Smooth muscle cell (in vitro differentiated cells): ENCODE data around the gene BTD. TPM values are rescaled to one million over a fixed set of nuclear protein-coding genes. Genes with fewer than 3 reads are reported as not detected.

Source experiments
- DNase-seq: peaks from one replicate; lab custom pipeline; 2025; ENCODE audit not compliant: unreplicated experiment; lab: John Stamatoyannopoulos, UW
- H2AFZ ChIP-seq: fragments of 200-600 bp; sonication (generic); 2 replicates; pipeline ENCODE4 v1.6.0; 2016; ENCODE audit warnings: antibody characterized with exemption, low read depth, mild to moderate bottlenecking
- H3F3A ChIP-seq: fragments of 200-600 bp; sonication (generic); 2 replicates; pipeline ENCODE4 v1.6.0; 2017; ENCODE audit warnings: antibody characterized with exemption, low read depth
- H3K27ac ChIP-seq: fragments of 200-600 bp; sonication (generic); 2 replicates; pipeline ENCODE4 v1.5.1; 2016; ENCODE audit warnings: low read depth, mild to moderate bottlenecking
- H3K27me3 ChIP-seq: fragments of 200-600 bp; sonication (generic); 2 replicates; pipeline ENCODE4 v1.6.1; 2016; ENCODE audit warnings: low read depth, mild to moderate bottlenecking
- H3K36me3 ChIP-seq: fragments of 200-600 bp; sonication (generic); 2 replicates; pipeline ENCODE4 v1.5.1; 2016; ENCODE audit warnings: low read depth
- H3K4me1 ChIP-seq: fragments of 200-600 bp; sonication (generic); 2 replicates; pipeline ENCODE4 v1.5.1; 2016; ENCODE audit warnings: low read depth
- H3K4me2 ChIP-seq: fragments of 200-600 bp; sonication (generic); 2 replicates; pipeline ENCODE4 v1.6.0; 2016; ENCODE audit warnings: mild to moderate bottlenecking
- H3K4me3 ChIP-seq: fragments of 200-600 bp; sonication (generic); 2 replicates; pipeline ENCODE4 v1.5.1; 2016; ENCODE audit warnings: mild to moderate bottlenecking
- H3K79me2 ChIP-seq: fragments of 200-600 bp; sonication (generic); 2 replicates; pipeline ENCODE4 v1.6.0; 2016; ENCODE audit warnings: low read depth, mild to moderate bottlenecking
- H3K9ac ChIP-seq: fragments of 200-600 bp; sonication (generic); 2 replicates; pipeline ENCODE4 v1.6.0; 2016; ENCODE audit warnings: low read depth
- H3K9me3 ChIP-seq: fragments of 200-600 bp; sonication (generic); replicated peaks from 2 replicates; pipeline ENCODE4 v1.5.1; 2016; ENCODE audit warnings: low read depth
- H4K20me1 ChIP-seq: fragments of 200-600 bp; sonication (generic); 2 replicates; pipeline ENCODE4 v1.6.0; 2016; ENCODE audit warnings: low read depth
- CTCF ChIP-seq: fragments of 200-600 bp; sonication (generic); IDR thresholded peaks from 2 replicates; pipeline ENCODE4 v1.5.1; 2017; ENCODE audit warnings: borderline replicate concordance, mild to moderate bottlenecking, antibody characterized with exemption; ENCODE audit not compliant: insufficient read depth, poor library complexity, severe bottlenecking
- WGBS: methylation state at CpG from one replicate; pipeline ENCODE4 v1.1.7; 2016; ENCODE audit warnings: low lambda C conversion rate; 5-methylcytosine and 5-hydroxymethylcytosine counted together
- polyA plus RNA-seq: library from polyadenylated mRNA; unstranded; fragments of >200 nt; fragmentation: Nextera tagmentation; extraction: Ambion mirVana; gene quantifications from 2 replicates; pipeline ENCODE4 v1.2.1, GENCODE V29; 2016
- total RNA-seq: library from RNA; depleted of rRNA; stranded (reverse); fragments of >200 nt; gene quantifications from 2 replicates; pipeline ENCODE4 v1.2.3, GENCODE V29; 2014

Gene BTD
- total and polyA plus RNA-seq, 2 experiments from 2014 or later: 20.9 to 23.6 TPM

GRCh38 chr3:15665510-15666150 lies 64.1 kb downstream of the BTD start:
- H3K79me2 ChIP-seq: no peaks in the 10 kb centered on the region
- no peak for DNase-seq
- 96% methylated on average over 5 of the region's 5 CpGs for WGBS
- H2AFZ ChIP-seq: no peak overlapping the region
- H3K9me3 ChIP-seq: no peaks in the 10 kb centered on the region
- peaks cover 7% of the 10 kb centered on the region for H3K36me3 ChIP-seq
- no peak overlapping the region for H3K4me2 ChIP-seq
- no peak overlapping the region for H3K27ac ChIP-seq
- H3K9ac ChIP-seq: no peak overlapping the region
- no peaks in the 10 kb centered on the region for H3K4me1 ChIP-seq
- H4K20me1 ChIP-seq: no peaks in the 10 kb centered on the region
- TF ChIP-seq CTCF: no peak
- H3F3A ChIP-seq: peaks cover 2% of the 10 kb centered on the region
- no peak overlapping the region for H3K4me3 ChIP-seq
- no peaks in the 10 kb centered on the region for H3K27me3 ChIP-seq

GRCh38 chr3:15666277-15666676 lies 64.7 kb downstream of the BTD start:
- Histone ChIP-seq H3K27ac (no peak overlapping the region), H4K20me1 (no peaks in the 10 kb centered on the region), H3K27me3 (no peaks in the 10 kb centered on the region), H3K4me1 (no peaks in the 10 kb centered on the region), H3K79me2 (no peaks in the 10 kb centered on the region), H3K36me3 (peaks cover 7% of the 10 kb centered on the region), H3F3A (no peaks in the 10 kb centered on the region), H3K9ac (no peak overlapping the region), H2AFZ (no peak overlapping the region), H3K9me3 (no peaks in the 10 kb centered on the region), H3K4me3 (no peak overlapping the region), H3K4me2 (no peak overlapping the region)
- WGBS: 96% methylated on average over 5 of the region's 5 CpGs
- no peak for DNase-seq
- no peak for TF ChIP-seq CTCF

GRCh38 chr3:15667484-15667883 lies 65.9 kb downstream of the BTD start:
- TF ChIP-seq CTCF: no peak
- Histone ChIP-seq H3K36me3 (peaks cover 7% of the 10 kb centered on the region), H2AFZ (no peak overlapping the region), H3K9ac (no peak overlapping the region), H3K4me1 (no peaks in the 10 kb centered on the region), H3K9me3 (no peaks in the 10 kb centered on the region), H3K27me3 (no peaks in the 10 kb centered on the region), H3K27ac (no peak overlapping the region), H3K79me2 (no peaks in the 10 kb centered on the region), H3F3A (no peaks in the 10 kb centered on the region), H4K20me1 (no peaks in the 10 kb centered on the region), H3K4me2 (no peak overlapping the region), H3K4me3 (no peak overlapping the region)
- 94% methylated on average over 3 of the region's 3 CpGs for WGBS
- DNase-seq: no peak

GRCh38 chr3:15673536-15673935 lies 72.0 kb downstream of the BTD start:
- no peaks in the 10 kb centered on the region for H3K79me2 ChIP-seq
- H3K9ac ChIP-seq: no peak overlapping the region
- DNase-seq: no peak
- H3K4me2 ChIP-seq: no peak overlapping the region
- H3K27me3 ChIP-seq: no peaks in the 10 kb centered on the region
- TF ChIP-seq CTCF: no peak
- H4K20me1 ChIP-seq: no peaks in the 10 kb centered on the region
- no peaks in the 10 kb centered on the region for H3K9me3 ChIP-seq
- no peak overlapping the region for H3K27ac ChIP-seq
- H2AFZ ChIP-seq: no peak overlapping the region
- H3K4me3 ChIP-seq: no peak overlapping the region
- H3K4me1 ChIP-seq: no peaks in the 10 kb centered on the region
- H3K36me3 ChIP-seq: peaks cover 14% of the 10 kb centered on the region
- 94% methylated on average over 1 of the region's 1 CpG for WGBS
- no peaks in the 10 kb centered on the region for H3F3A ChIP-seq
